ENCODE results near the gene PRPSAP2. TPM values are rescaled to one million over a fixed set of nuclear protein-coding genes. Genes with fewer than 3 reads are reported as not detected.

Gene PRPSAP2
- total and polyA plus RNA-seq, 2 donors: 48.2 to 56.7 TPM

DNA sequence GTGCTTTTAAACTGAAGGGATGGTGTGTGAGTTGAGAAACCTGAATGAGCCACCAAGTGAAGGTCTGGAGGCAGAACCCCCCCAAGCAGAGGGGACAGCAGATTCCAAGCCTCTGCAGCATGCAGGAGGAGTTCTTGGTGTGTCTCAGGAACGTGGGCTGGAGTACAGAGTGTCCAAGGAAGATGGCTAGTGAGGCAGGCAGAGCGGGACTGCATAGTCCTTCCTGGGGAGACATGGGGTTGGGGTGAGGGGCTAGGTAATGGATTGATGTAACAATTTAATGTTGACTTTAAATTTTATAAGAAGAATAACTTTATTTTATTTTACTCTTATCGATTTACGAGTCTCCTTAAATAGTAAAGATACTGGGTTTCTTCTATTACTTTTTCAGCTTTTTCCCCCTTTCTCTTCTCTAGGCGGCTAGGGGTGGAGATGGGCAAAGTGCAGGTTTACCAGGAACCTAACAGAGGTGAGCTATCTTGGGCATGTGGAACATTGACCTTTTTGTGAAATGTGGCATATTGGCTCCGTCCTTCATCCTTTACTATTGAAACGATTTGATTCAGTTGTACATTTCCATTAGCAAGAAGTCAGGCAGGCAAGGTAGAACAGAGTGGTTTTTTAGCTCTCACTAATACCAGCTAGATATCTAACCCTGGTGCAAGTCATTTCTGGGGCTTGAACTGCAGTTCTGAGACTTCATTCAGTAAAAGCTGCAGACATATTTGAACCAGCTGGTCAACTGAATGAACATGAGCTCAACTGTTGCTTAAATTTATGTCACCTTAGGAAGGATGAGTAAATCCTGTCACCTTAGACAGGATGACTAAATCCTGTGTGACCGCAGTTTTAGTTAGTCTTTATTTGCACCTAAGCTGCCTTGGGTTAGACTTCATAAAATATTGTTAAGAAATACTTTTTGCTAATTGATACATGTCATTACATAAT, 9.2 kb downstream of the PRPSAP2 start:
- H3K4me3 ChIP-seq (ENCODE audit: low read length in 2 of 2): no peak overlapping the region
- no peaks in the 10 kb centered on the region for H3K9me3 ChIP-seq (ENCODE audit: control insufficient read depth in 2 of 2, insufficient read depth in 1 of 2, low read length in 1 of 2)
- 92% methylated on average over 8 of the region's 8 CpGs for WGBS
- no peak overlapping the region for H3K27ac ChIP-seq (ENCODE audit: low read depth in 1 of 2, low read length in 1 of 2)
- H3K36me3 ChIP-seq (ENCODE audit: control insufficient read depth in 2 of 2, insufficient read depth in 2 of 2, low read length in 1 of 2): peaks cover 32 to 42% of the 10 kb centered on the region in 2 donors
- DNase-seq (ENCODE audit: low read depth in 6 of 9, low spot score in 9 of 9): no peak
- no peaks in the 10 kb centered on the region for H3K4me1 ChIP-seq (ENCODE audit: control insufficient read depth in 2 of 2, insufficient read depth in 2 of 2, low read length in 2 of 2)
- H3K27me3 ChIP-seq (ENCODE audit: control insufficient read depth in 2 of 2, insufficient read depth in 1 of 2, low read length in 1 of 2): no peaks in the 10 kb centered on the region

GRCh38 chr17:18877104-18877645, 19.2 kb downstream of the PRPSAP2 start:
- WGBS: 98% methylated on average over 6 of the region's 6 CpGs
- Histone ChIP-seq H3K4me3 (ENCODE audit: low read length in 2 of 2) (no peak overlapping the region), H3K9me3 (ENCODE audit: control insufficient read depth in 2 of 2, insufficient read depth in 1 of 2, low read length in 1 of 2) (peaks cover 2 to 4% of the 10 kb centered on the region in 2 donors), H3K27ac (ENCODE audit: low read depth in 1 of 2, low read length in 1 of 2) (no peak overlapping the region), H3K4me1 (ENCODE audit: control insufficient read depth in 2 of 2, insufficient read depth in 2 of 2, low read length in 2 of 2) (no peaks in the 10 kb centered on the region), H3K36me3 (ENCODE audit: control insufficient read depth in 2 of 2, insufficient read depth in 2 of 2, low read length in 1 of 2) (peaks cover 62 to 68% of the 10 kb centered on the region in 2 donors), H3K27me3 (ENCODE audit: control insufficient read depth in 2 of 2, insufficient read depth in 1 of 2, low read length in 1 of 2) (no peaks in the 10 kb centered on the region)
- no peak for DNase-seq (ENCODE audit: low read depth in 6 of 9, low spot score in 9 of 9)

GRCh38 chr17:18888766-18889290, 30.9 kb downstream of the PRPSAP2 start:
- 85% methylated on average over 4 of the region's 9 CpGs for WGBS
- no peaks in the 10 kb centered on the region for H3K9me3 ChIP-seq (ENCODE audit: control insufficient read depth in 2 of 2, insufficient read depth in 1 of 2, low read length in 1 of 2)
- no peaks in the 10 kb centered on the region for H3K27me3 ChIP-seq (ENCODE audit: control insufficient read depth in 2 of 2, insufficient read depth in 1 of 2, low read length in 1 of 2)
- H3K27ac ChIP-seq (ENCODE audit: low read depth in 1 of 2, low read length in 1 of 2): no peak overlapping the region
- H3K4me1 ChIP-seq (ENCODE audit: control insufficient read depth in 2 of 2, insufficient read depth in 2 of 2, low read length in 2 of 2): no peaks in the 10 kb centered on the region
- peaks cover 37 to 44% of the 10 kb centered on the region in 2 donors for H3K36me3 ChIP-seq (ENCODE audit: control insufficient read depth in 2 of 2, insufficient read depth in 2 of 2, low read length in 1 of 2)
- DNase-seq (ENCODE audit: low read depth in 6 of 9, low spot score in 9 of 9): no peak
- no peak overlapping the region for H3K4me3 ChIP-seq (ENCODE audit: low read length in 2 of 2)

DNA sequence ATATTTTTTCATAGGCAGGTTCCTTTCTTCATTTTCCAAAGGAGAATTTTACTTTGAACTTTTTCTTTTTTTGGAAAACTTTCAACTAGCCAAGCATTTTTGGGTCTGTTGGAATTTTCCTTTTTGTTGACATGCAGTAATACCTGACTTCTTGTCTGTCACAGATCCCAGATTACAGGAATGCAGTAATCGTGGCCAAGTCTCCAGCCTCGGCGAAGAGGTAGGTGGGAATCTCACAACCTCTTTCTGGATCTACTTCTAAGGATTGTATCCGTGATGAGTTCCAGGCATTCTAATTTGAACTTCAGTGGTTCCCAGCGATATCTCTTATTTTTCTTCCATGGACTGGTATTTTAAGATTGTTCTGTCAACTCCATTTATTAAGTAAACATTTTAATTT, 31.7 kb downstream of the PRPSAP2 start:
- Histone ChIP-seq H3K27me3 (ENCODE audit: control insufficient read depth in 2 of 2, insufficient read depth in 1 of 2, low read length in 1 of 2) (no peaks in the 10 kb centered on the region), H3K36me3 (ENCODE audit: control insufficient read depth in 2 of 2, insufficient read depth in 2 of 2, low read length in 1 of 2) (peaks cover 32 to 37% of the 10 kb centered on the region in 2 donors), H3K4me3 (ENCODE audit: low read length in 2 of 2) (no peak overlapping the region), H3K9me3 (ENCODE audit: control insufficient read depth in 2 of 2, insufficient read depth in 1 of 2, low read length in 1 of 2) (no peaks in the 10 kb centered on the region), H3K4me1 (ENCODE audit: control insufficient read depth in 2 of 2, insufficient read depth in 2 of 2, low read length in 2 of 2) (no peaks in the 10 kb centered on the region), H3K27ac (ENCODE audit: low read depth in 1 of 2, low read length in 1 of 2) (no peak overlapping the region)
- WGBS: 94% methylated on average over 5 of the region's 5 CpGs
- DNase-seq (ENCODE audit: low read depth in 6 of 9, low spot score in 9 of 9): no peak

- no peak overlapping the region for H3K4me3 ChIP-seq (ENCODE audit: low read length in 2 of 2)
- H3K27me3 ChIP-seq (ENCODE audit: control insufficient read depth in 2 of 2, insufficient read depth in 1 of 2, low read length in 1 of 2): no peaks in the 10 kb centered on the region
- 96% methylated on average over 6 of the region's 6 CpGs for WGBS
- no peaks in the 10 kb centered on the region for H3K4me1 ChIP-seq (ENCODE audit: control insufficient read depth in 2 of 2, insufficient read depth in 2 of 2, low read length in 2 of 2)
- DNase-seq (ENCODE audit: low read depth in 6 of 9, low spot score in 9 of 9): no peak
- no peaks in the 10 kb centered on the region for H3K9me3 ChIP-seq (ENCODE audit: control insufficient read depth in 2 of 2, insufficient read depth in 1 of 2, low read length in 1 of 2)
- H3K36me3 ChIP-seq (ENCODE audit: control insufficient read depth in 2 of 2, insufficient read depth in 2 of 2, low read length in 1 of 2): peaks cover 23 to 37% of the 10 kb centered on the region in 2 donors
- no peak overlapping the region for H3K27ac ChIP-seq (ENCODE audit: low read depth in 1 of 2, low read length in 1 of 2)
These were observed 33.6 kb downstream of the PRPSAP2 start for GRCh38 chr17:18891541-18891940.

DNA sequence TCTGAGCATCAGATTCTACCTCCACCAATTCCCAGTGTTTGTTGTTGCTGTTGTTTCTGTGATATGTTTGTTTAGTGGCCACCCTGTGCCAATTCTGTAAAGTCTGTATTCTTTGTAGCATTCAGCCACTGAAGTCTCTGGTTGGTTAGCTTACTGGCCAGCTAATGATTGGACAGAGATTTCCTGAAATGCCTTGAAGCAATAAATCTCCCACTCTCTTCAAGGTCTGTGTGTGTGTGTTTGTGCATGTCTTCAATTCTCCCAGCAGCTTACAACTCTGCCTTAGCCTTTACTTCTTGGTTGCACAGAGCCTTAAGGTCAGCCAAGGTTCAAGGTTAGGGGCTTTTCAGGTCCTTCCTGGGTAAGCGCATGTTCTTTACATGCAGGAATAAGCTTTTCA, 38.2 kb downstream of the PRPSAP2 start:
- no peaks in the 10 kb centered on the region for H3K9me3 ChIP-seq (ENCODE audit: control insufficient read depth in 2 of 2, insufficient read depth in 1 of 2, low read length in 1 of 2)
- peaks cover 18 to 35% of the 10 kb centered on the region in 2 donors for H3K36me3 ChIP-seq (ENCODE audit: control insufficient read depth in 2 of 2, insufficient read depth in 2 of 2, low read length in 1 of 2)
- no peak overlapping the region for H3K4me3 ChIP-seq (ENCODE audit: low read length in 2 of 2)
- no peak overlapping the region for H3K27ac ChIP-seq (ENCODE audit: low read depth in 1 of 2, low read length in 1 of 2)
- WGBS: 98% methylated on average over 1 of the region's 1 CpG
- no peak for DNase-seq (ENCODE audit: low read depth in 6 of 9, low spot score in 9 of 9)
- peaks cover 7 to 9% of the 10 kb centered on the region in 2 donors for H3K4me1 ChIP-seq (ENCODE audit: control insufficient read depth in 2 of 2, insufficient read depth in 2 of 2, low read length in 2 of 2)
- no peaks in the 10 kb centered on the region for H3K27me3 ChIP-seq (ENCODE audit: control insufficient read depth in 2 of 2, insufficient read depth in 1 of 2, low read length in 1 of 2)

GRCh38 chr17:18896947-18897346, 39.0 kb downstream of the PRPSAP2 start:
- peaks cover 12 to 17% of the 10 kb centered on the region in 2 donors for H3K4me1 ChIP-seq (ENCODE audit: control insufficient read depth in 2 of 2, insufficient read depth in 2 of 2, low read length in 2 of 2)
- no peak for DNase-seq (ENCODE audit: low read depth in 6 of 9, low spot score in 9 of 9)
- no peak overlapping the region for H3K4me3 ChIP-seq (ENCODE audit: low read length in 2 of 2)
- H3K36me3 ChIP-seq (ENCODE audit: control insufficient read depth in 2 of 2, insufficient read depth in 2 of 2, low read length in 1 of 2): peaks cover 11 to 30% of the 10 kb centered on the region in 2 donors
- no peaks in the 10 kb centered on the region for H3K9me3 ChIP-seq (ENCODE audit: control insufficient read depth in 2 of 2, insufficient read depth in 1 of 2, low read length in 1 of 2)
- no peak overlapping the region for H3K27ac ChIP-seq (ENCODE audit: low read depth in 1 of 2, low read length in 1 of 2)
- H3K27me3 ChIP-seq (ENCODE audit: control insufficient read depth in 2 of 2, insufficient read depth in 1 of 2, low read length in 1 of 2): no peaks in the 10 kb centered on the region
- 96% methylated on average over 2 of the region's 2 CpGs for WGBS

DNA sequence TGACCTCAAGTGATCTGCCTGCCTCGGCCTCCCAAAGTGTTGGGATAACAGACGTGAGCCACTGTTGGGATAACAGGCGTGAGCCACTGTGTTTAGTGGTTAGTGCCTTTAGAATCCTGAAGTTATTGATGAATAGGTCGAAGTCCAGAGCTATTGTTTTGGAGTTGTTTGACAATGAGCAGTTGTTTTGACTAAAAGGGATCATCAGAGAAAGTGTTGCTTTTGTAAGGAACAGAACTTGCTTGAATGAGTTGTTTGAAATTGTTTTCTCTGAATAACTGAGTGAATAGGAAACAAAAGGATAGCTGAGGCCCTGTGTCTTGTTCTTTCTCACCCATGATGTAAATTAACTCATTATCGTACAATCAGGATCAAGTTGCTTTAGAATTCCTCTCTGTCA, 46.6 kb downstream of the PRPSAP2 start:
- Histone ChIP-seq H3K36me3 (ENCODE audit: control insufficient read depth in 2 of 2, insufficient read depth in 2 of 2, low read length in 1 of 2) (peaks cover 5 to 19% of the 10 kb centered on the region in 2 donors), H3K27ac (ENCODE audit: low read depth in 1 of 2, low read length in 1 of 2) (no peak overlapping the region), H3K9me3 (ENCODE audit: control insufficient read depth in 2 of 2, insufficient read depth in 1 of 2, low read length in 1 of 2) (no peaks in the 10 kb centered on the region), H3K4me3 (ENCODE audit: low read length in 2 of 2) (no peak overlapping the region), H3K27me3 (ENCODE audit: control insufficient read depth in 2 of 2, insufficient read depth in 1 of 2, low read length in 1 of 2) (no peaks in the 10 kb centered on the region), H3K4me1 (ENCODE audit: control insufficient read depth in 2 of 2, insufficient read depth in 2 of 2, low read length in 2 of 2) (peaks cover 15 to 26% of the 10 kb centered on the region in 2 donors)
- no peak for DNase-seq (ENCODE audit: low read depth in 6 of 9, low spot score in 9 of 9)
- 98% methylated on average over 5 of the region's 5 CpGs for WGBS

DNA sequence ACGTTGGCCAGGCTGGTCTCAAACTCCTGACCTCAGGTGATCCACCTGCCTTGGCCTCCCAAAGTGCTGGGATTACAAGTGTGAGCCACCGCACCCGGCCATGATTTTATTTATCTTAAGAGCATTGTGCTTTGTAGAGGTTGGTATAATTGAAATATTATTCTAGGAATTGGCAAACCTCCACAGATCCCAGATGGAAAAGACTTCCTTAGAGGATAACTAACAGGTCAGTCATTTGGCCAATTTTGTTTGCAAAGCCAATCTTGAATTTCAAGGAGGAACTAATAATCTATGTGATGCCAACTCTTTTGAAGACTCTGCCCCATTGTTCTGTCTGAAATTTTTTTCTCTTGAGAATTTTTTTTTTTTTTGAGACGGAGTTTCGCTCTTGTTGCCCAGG, 47.3 kb downstream of the PRPSAP2 start:
- no peaks in the 10 kb centered on the region for H3K27me3 ChIP-seq (ENCODE audit: control insufficient read depth in 2 of 2, insufficient read depth in 1 of 2, low read length in 1 of 2)
- H3K36me3 ChIP-seq (ENCODE audit: control insufficient read depth in 2 of 2, insufficient read depth in 2 of 2, low read length in 1 of 2): peaks cover 5 to 18% of the 10 kb centered on the region in 2 donors
- no peak overlapping the region for H3K27ac ChIP-seq (ENCODE audit: low read depth in 1 of 2, low read length in 1 of 2)
- no peak overlapping the region for H3K4me3 ChIP-seq (ENCODE audit: low read length in 2 of 2)
- WGBS: 87% methylated on average over 5 of the region's 5 CpGs
- H3K9me3 ChIP-seq (ENCODE audit: control insufficient read depth in 2 of 2, insufficient read depth in 1 of 2, low read length in 1 of 2): no peaks in the 10 kb centered on the region
- no peak for DNase-seq (ENCODE audit: low read depth in 6 of 9, low spot score in 9 of 9)
- H3K4me1 ChIP-seq (ENCODE audit: control insufficient read depth in 2 of 2, insufficient read depth in 2 of 2, low read length in 2 of 2): peaks cover 14 to 26% of the 10 kb centered on the region in 2 donors
